GM15510 (cell line): ENCODE measurements around the gene MYL11.
A peak's percentile ranks its signal among the peaks of the same experiment; 100 is the strongest.

Experiments
- POLR2A ChIP-seq: IDR thresholded peaks from 3 replicates; pipeline ENCODE4 v1.6.1; 2011; ENCODE audit warnings: borderline replicate concordance; ENCODE audit not compliant: insufficient read length; ENCODE audit errors: extremely low read depth

MYL11 gene

DNA sequence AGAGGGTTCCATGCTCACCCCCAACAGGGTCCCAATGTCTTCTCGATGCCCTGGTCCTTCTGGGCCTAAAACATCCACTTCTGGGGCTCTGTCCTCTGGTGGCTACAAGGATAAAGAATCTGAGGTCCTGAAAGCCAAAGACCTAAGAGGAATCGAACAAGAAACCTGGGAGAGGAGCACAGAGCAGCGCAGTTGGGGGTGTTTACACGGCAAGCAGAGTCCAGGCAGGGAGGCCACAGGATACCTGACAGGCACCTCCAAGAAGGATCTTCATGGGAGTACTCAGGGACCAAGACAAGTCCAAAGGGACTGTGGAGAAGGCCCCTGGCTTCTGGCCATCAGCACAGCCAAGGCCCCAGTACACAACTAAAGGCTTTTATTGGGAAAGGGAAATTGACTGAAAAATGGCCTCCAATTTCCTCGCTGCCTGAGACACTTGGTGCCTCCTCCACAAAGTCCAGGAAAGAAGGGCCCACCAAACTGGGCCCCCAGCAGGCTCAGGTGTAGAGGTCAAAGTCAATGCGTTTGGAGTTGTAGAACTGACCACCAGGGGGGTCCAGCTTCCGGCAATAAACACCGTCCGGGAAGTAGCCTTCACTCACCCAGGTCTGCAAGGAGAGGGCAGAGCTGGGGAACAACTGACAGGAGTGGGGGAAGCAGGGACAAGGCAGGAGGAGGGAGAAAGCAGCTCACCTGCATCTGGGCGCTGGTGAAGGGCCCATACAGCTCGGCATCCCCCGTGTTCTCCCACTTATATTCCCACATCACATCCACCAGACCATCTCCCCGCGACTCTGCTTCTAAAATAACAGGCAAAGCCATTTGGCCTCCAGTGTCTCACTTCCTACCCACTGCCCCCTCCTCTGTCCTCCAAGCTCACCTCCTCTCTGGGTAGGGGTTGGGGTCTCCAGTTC is 21.9 kb upstream of the MYL11 start:
- TF ChIP-seq POLR2A, result no peak

- TF ChIP-seq POLR2A, result no peak
These were observed 21.0 kb upstream of the MYL11 start for GRCh38 chr16:30353438-30354129.

DNA sequence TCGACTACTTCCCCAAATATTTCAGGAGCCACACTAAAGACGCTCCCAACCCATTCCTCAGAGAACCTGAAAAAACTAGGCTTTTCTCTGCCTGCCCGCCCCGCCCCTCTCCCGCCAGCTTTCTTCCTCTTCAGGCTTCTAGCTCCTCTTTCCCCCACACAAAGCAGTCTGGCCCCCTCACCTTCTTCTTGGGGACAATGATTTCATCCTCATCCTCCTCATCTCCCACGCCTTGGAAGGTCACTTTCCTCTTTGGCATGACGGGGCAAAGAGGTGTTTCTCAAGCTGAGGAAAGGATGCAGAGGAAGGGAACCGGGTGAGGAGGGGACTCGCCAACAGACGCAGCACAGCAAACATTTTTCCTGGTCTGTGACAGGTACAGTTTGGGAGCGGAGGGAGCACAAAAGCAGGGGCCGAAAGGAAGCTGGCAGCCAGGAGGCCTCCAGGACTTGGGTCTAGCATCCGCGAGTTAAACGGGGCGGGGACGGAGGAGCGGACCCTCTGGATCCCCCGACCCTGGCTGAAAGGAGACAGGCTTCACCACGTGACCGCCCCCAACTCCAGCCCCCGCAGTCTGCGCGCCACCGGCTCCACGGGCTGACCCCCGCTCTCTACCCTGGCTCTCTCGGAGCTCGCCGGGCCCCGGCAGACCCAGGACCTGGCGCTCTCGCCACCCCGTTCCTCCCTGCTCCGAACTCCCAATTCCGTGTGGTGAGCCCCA is 20.0 kb upstream of the MYL11 start:
- TF ChIP-seq POLR2A, result no peak

DNA sequence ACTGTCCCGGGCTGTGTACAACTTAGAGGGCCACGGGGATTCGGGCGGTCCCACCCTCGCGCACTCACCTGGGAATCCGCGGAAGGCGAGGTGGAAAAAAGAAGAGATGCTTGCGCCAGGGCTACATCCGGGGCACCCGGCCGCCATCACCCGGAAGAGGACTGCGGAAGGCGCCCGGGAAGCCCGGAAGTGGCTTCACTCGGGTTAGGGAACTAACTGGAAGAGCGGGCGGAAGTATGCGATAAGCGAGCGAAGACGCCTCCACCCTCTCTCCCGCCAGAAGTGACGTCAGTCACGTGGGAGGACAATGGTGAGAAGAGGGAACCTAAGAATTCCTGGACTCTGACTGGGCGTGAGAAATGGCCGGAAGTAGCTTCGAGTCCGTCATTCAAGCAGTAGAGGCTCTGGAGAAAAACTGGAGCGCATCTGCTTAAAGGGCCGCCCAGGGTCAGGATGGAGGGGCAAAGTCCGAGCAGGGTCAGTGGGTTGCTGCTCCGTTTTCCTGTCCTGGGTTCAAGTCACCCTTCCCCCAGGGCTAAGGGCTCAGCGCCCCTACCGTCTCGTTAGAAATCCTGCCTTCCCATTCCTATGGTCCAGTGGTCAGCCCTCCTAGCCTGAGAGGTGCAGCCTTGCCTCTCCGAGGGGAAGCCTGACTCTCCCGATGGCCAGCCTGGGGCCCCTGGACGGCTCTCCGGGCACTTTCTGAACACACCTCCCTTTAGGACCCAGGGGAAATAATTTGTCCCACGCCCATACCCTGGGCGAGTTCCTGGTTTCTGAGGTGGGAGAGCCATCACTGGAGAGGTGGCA is 19.3 kb upstream of the MYL11 start, which contains the start of gene CD2BP2:
CD2BP2 (minus strand) TSS at position 165 of the 810 bp plus-strand sequence. CDS start 627 bp downstream, outside the sequence.
- peak; percentile 62 for TF ChIP-seq POLR2A

- TF ChIP-seq POLR2A, result no peak
These were observed 18.7 kb upstream of the MYL11 start for GRCh38 chr16:30355954-30356308.

DNA sequence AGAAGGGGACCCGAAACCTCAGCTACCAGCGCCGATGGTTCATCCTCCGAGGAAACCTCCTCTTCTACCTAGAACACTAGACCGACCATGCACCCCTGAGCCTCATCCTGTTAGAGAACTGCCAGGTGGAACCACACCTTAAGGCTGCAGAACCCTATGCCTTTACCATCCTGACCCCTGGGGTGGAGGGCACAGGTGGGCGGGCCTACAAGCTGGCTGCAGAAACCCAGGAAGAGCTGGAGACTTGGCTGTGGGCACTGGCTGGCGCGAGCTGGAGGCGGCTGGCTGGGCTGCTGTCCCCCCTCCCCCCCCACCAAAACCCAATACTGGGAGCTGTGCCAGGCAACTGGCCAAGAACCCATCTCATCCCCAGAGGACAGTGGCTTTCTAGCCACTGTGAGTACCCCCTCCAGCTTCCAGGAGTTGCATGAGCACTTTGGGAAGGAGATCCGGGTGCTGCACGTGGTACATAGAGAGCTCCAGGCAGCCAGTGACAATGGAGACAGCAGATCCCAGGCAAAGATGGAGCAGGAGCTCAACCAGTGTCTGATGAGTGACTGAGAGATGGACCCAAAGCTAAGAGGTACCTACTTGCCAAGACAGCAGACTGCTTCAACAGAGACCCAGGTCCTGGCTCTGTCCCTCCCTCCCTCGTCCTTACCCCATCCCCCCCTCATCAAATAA is 18.1 kb upstream of the MYL11 start:
- TF ChIP-seq POLR2A, result no peak

GRCh38 chr16:30357085-30357714 is 17.4 kb upstream of the MYL11 start:
- TF ChIP-seq POLR2A, result no peak

- TF ChIP-seq POLR2A, result no peak
These were observed 16.7 kb upstream of the MYL11 start for GRCh38 chr16:30357715-30358576.

DNA sequence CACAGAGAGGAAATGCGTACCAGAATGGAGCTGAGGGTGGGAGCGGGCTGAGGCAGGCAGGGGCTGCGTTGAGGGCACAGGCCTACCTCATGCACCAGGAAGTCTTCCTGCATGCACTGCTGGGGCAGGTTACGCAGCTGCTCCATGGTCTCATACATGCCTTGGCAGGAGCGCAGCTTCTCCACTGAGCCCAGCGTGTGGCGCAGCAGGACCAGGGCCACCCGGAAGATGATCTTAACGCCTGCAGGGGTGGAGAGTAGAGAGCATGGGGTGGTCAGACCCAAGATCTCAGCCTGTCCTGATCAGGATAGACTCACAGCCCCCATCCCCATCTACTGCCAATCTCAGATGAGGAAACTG is 16.0 kb upstream of the MYL11 start:
- TF ChIP-seq POLR2A, result no peak

DNA sequence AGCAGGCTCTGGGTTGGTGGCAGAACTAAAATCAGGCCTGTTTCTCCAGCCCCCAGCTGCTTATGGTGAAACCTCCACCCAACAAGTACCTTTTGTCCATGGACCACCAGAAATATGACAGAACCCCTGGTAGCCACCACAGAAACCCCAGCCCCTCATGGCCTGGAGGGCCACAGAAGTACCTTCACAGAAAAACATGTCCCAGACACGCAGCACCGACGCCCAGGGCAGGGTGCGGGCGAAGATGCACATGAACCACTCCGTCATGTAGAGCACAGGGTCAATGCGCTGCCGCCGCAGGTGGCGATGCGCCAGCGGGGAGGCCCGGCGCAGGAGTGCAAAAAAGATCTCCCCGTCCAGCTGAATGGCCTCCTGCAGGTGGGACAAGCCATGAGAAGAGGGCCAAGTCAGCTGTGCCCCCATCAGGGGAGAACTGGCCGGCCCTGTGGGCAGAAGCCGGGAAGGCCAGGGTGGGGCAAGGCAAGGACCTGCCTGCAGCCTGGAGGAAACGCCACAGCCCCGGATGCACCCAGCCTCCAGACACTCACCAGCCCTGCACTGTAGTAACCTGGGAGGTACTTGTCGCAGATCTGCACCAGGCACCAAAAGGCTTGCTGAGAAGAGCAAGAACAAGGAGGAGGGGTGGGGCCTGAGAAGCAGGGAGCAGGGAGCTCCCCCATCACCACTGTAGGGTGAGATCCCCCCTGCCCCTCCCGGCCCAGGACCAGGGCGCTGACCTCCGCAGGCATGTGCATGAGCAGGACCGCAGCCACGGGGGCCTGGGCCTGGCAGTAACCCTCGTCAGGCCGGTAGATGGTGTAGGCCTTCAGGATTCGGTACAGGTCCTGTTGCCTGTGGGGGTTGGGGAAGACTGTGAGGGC is 15.4 kb upstream of the MYL11 start:
- TF ChIP-seq POLR2A, result no peak

DNA sequence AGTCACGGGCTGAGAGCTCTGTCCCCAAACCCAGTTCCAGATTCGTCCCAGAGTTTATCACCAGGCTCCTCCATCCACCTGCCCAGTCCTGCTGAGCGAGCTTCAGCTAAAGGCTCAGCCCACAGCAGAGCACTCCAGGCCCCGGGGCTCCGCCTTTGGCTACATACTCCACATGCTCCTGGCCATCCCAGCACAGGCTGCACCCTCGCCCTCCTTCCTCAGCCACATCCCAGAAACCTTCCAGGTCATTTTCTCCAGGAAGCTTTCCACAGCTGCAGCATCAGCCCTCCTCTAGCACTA is 14.8 kb upstream of the MYL11 start:
- TF ChIP-seq POLR2A, result no peak

- no peak for TF ChIP-seq POLR2A
These were observed 13.4 kb upstream of the MYL11 start for GRCh38 chr16:30361180-30361579.

DNA sequence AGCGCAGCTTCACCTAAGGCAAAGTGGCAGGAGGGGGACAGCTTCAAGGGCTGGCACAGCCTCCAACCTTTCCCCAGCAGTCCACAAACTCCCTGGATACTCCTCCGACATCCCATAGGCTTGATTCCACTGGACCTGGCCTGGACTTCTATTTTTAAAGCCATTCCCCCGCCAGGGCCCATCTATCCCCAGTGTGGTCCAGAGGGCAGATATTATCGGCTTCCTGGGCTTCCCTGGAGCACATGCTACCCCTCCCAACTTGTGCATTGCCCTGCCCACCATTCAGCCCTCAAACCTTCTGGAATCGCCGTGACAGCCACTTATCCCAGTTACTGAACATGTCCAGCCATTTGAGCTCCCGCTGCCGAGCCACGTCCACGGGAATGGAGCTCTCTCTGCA is 9.4 kb upstream of the MYL11 start:
- TF ChIP-seq POLR2A, result no peak

DNA sequence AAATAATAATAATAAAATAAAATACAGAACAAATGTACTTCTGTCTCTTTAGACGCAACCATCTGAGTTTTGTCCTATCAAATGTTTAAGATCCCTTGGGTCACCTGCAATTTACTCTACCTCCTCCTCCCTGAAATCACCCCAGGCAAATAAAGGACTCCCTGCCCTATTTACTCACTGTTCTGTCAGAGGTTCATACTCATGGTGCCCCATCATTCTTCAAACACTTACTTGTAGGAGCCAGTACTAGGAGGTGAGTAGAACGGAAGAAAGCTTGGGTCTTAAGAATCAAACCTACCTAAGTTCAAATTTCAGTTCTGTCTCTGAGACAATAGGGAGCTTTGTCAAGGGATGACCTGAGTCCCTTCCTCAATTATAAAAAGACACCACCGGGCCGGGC is 8.1 kb upstream of the MYL11 start:
- TF ChIP-seq POLR2A, result no peak
